HG02970 (cell line): Measurements from ENCODE around the gene PITPNB.

ENCODE experiments used
- ATAC-seq: cut with Tn5 transposase; IDR thresholded peaks from one replicate; pipeline ENCODE4 v1.9.1; 2021; ENCODE audit warnings: mild to moderate bottlenecking, moderate library complexity, moderate number of reproducible peaks; ENCODE audit not compliant: unreplicated experiment, low FRiP score

PITPNB gene

GRCh38 chr22:27866135-27867084 lies 52.6 kb downstream of the PITPNB start:
- ATAC-seq, result no peak

GRCh38 chr22:27865496-27865895 lies 53.6 kb downstream of the PITPNB start:
- no peak for ATAC-seq

GRCh38 chr22:27863556-27863955 lies 55.5 kb downstream of the PITPNB start:
- no peak for ATAC-seq

DNA sequence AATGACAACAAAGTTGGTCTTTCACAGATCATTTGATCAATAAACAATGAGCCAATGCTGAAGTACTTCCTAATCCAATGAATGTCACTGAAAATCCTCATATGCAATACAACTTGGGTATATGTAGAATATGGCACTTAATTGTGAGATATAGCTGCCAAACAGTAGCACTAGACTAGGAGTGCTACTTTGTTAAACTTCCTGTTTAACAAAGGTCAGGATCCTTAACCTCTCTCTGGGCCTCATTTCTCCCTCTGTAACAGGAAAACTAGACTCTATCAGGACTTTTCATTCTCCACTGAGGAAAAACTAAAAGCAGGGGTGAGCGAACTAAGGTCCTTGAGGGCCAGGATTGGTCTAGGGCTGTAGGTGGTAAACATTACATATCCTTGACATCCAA lies 56.1 kb downstream of the PITPNB start:
- ATAC-seq, result no peak

- ATAC-seq, result no peak
These were observed 59.7 kb downstream of the PITPNB start for GRCh38 chr22:27859336-27859735.

DNA sequence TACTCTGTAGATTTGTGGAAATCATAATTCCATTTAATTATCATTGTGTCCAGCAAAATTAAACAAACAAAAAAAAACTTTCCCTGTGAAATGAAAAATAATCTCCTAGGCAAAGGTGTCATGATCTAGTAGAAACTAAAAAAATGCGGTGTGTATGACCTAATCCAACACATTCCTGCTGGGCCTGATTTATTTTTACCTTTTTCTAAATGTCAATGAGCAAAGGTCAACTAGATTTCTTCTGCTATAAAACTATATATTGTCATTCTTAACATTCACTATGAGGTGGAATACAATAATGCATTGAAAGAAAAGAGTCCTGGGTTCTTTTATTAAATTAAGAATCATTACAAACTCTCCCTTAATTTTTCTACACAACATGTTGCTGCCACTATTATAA lies 60.4 kb downstream of the PITPNB start:
- ATAC-seq, result no peak

GRCh38 chr22:27857443-27857842 lies 61.6 kb downstream of the PITPNB start:
- ATAC-seq, result no peak

DNA sequence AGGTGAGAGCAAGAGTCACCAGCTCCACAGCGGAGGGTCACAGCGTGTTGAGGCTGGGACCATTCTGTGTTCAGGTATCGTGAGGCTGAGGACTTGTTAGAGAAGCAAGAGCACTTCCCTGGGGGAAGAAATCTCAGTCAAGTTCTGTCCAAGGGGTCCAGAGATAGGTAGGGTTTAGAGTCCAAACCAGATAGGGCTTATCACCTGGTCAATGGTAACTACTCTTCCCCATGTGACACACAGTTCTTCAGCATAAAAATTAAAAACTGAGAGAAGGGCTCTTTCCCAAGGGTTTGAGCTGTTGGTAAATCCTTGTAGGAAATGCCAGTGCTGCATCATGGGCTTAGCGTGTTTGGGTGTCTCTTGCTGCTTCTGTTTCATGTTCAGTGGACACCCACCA lies 62.7 kb downstream of the PITPNB start:
- ATAC-seq, result no peak

GRCh38 chr22:27853424-27853823 lies 65.6 kb downstream of the PITPNB start:
- ATAC-seq, result no peak

DNA sequence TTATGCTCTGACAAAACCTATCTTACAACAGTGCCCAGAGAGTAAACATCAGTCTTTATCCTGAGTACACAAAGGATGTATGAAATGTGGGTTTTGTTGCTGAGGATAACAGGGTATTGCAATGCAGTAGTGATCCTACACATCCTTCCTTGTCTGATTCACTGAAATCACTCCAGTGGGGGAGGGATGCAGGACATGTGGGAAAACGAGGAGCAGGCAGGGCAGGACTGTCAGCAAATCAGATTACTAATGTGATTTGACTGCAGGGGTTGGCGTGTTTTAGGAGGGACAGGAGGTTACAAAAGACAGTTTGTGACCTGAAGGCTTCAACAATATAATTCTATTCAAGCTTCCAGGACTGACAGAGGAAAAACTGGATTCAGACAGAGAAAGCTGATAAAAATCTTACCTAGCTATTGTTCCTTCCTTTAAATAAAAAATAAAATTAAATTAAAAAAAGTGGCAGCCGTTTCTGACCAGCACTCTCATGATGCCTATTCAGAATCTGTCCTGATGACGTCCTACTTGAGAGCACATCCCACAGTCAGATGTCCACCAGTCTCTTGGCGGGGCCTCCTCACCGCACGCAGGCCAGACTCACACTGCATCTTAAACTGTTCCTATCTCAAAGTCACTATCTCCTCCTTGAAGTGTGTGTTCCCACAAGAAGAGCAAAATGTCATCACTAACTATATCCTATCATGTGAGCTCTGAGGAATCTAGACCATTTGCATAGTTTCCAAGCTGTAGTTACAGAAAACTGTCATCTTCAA lies 66.9 kb downstream of the PITPNB start:
- no peak for ATAC-seq

DNA sequence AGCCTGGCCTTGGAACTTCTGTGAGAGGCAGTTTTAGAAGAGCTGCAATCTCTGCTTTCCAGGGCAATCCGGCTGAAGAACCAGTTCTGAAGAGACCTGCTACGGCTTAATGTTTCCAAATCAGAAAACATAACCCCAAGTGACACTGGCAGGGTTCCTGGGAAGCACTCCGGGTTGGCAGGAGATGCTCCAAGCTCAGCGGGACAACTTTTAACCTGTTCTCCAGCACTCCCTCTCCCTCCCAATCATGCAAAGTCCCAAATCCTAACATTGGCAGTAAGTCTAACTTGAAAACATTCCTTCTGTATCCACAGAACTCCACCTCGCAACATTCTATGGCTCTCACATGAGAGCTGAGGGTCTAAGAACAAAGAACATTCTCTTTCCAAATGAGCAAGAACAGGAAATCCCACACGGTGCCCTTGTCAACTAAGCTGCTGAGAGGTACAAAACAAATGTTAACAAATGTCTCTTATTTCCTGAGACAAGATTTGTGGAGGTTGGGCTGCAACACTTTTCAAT lies 69.0 kb downstream of the PITPNB start:
- no peak for ATAC-seq

DNA sequence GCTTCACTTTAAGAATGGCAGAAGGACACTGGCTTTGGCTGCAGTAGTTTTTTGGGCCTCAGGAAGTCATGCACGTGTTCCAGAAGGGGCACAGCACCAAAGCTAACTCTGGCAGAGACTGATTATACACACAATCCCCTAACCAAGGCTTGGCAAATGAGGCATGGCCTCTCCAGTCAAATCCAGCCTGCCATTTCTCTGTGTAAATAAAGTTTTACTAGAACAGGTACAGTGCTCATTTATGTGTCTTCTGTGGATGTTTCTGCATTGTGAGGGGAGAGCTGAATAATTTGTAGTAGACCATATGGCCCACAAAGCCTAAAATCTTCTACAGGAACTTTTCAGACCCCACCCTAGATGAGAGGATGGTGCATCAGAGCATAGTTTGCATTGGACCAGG lies 71.1 kb downstream of the PITPNB start:
- ATAC-seq, result no peak

GRCh38 chr22:27846910-27847309 lies 72.1 kb downstream of the PITPNB start:
- no peak for ATAC-seq

- ATAC-seq, result no peak
These were observed 72.8 kb downstream of the PITPNB start for GRCh38 chr22:27846248-27846757.

DNA sequence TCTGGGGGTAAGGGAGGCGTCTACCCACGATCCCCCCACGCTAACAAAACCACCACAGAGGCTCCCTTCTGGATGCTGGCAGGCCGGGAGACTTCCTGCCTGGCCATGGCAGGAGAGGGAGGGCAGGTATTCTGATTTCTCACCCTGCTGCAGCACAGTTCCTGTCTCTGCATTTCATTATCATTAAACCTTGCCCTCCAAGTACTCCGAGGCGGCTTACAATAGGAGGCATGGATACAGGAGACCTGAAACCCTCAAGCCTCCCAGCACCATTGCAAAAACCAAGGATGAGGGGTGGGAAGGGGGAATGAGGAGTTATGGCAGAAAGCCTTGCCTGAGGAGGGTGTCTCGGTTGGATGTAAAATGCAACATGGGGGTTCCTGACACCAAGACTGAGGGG lies 73.4 kb downstream of the PITPNB start:
- ATAC-seq, result no peak

DNA sequence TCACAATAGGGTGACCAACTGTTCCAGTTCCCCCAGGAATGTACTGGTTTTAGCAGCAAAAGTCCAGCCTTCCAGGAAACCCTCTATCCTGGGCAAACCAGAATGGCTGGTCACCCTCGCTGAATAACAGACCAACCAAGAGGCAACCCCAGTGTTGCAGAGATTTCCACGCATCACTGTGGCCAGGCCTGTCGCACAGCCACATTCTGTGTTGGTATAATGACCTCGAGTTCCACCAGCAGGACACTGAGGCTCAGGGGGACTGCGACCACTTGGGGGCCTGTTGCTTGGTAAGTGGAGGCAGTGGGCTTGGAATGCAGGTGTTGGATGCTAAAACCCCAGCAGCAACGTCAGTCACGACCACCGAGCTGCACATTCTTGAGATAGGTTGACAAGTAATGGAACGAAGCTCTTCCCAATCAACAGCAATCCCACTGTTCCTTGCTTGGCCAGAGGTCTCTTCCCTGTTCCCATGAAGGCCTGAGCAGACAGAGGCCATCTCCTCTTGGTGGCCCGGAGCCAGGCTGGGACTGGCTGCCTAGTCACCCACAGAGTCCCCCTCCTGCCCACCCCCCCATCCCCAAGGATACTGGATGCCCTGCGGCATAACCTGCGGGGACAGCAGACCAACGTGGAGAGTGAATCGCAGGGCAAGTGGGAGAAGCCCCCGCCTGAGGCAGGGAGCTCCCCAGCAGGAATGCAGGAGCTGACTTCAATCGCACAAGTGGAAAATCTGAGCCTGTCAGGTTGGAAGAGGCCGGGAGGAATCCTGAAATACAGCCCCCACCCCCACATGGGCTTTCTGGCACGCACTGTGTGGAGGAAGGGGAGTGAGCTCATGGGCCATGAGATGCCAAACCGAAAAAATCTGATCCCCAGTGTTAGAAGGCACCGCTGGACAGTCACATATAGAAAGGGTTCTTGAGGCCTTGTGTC lies 74.1 kb downstream of the PITPNB start:
- ATAC-seq, result no peak

DNA sequence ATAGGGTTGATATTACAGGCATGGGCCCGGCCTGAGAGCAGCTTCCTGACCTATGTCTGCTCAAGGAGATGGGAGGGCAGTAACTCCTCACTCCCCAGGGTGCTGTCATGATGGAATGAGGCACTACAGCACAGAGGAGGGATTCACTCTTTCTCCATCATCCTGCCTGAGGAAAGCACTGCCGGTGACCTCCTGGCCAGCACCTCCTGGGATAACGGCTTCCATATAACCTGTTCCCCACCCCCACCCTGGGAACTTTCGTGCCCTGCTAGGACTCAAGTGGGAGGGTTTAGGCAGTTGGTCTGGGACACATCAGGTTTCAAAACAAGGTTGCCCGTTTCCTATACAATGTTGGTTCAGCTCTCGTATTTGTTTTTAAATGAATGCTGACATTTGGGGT lies 74.8 kb downstream of the PITPNB start:
- ATAC-seq, result no peak

GRCh38 chr22:27843441-27843840 lies 75.6 kb downstream of the PITPNB start:
- no peak for ATAC-seq

DNA sequence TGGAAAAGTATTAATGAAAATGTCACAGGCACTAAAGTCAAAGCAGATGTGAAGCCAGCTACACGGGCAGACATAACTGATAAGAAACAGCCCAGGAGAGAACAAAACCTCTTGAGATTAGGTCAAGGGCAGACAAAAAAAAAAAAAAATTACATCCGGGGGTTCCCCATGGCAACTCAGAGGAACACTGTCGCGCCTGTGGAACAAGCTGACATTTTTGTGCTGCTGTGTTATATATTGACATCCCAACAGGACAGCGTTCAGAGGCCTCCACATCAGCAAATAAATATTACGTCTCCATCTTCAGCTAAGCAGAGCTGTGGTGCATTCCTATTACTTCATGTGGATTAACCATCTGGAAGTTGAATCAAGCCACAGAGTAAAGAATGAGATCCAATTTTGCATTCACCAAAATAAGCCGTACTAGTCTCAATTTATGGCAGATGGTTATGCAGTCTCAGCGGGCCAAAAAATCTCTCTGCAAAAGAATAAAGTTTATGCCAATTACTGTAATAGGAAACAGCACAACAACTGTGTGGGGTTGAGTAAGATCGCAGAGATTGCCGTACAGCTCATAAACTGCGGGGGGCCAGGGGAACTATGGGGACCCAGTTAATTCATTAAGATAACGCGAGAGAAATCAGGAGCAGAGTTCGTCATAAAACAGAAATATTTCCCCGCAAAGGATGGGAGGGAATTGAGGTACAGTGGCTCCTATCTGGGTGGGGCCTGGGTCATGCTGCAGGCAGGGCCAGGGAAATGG lies 76.2 kb downstream of the PITPNB start:
- no peak for ATAC-seq
